Stimulated activated naive CD8-positive, alpha-beta T cell treated with anti-CD3 and anti-CD28 coated beads, Interleukin-15, Interleukin-2, amounts not matched to agents 100 ng/mL and 50 ng/mL, for 24 hours (primary cell): ENCODE measurements around the gene FAM227A.
"Not testable (repeated sequence)": the region's sequence is repeated elsewhere in the genome, so short reads cannot be mapped to it uniquely, and the experiment has no call there.

Experiments used
- H3K27ac Mint-ChIP-seq: one replicate; pipeline ENCODE4 v1.8.0; 2021; ENCODE audit warnings: mild to moderate bottlenecking, mixed read lengths
- H3K27me3 Mint-ChIP-seq: one replicate; pipeline ENCODE4 v1.8.0; 2021; ENCODE audit warnings: mixed read lengths
- H3K36me3 Mint-ChIP-seq: one replicate; pipeline ENCODE4 v1.8.0; 2021; ENCODE audit warnings: low read depth, mixed read lengths
- H3K4me1 Mint-ChIP-seq: one replicate; pipeline ENCODE4 v1.8.0; 2021; ENCODE audit warnings: low read depth, mixed read lengths
- H3K4me3 Mint-ChIP-seq: one replicate; pipeline ENCODE4 v1.8.0; 2021; ENCODE audit warnings: mild to moderate bottlenecking, mixed read lengths
- H3K9me3 Mint-ChIP-seq: one replicate; pipeline ENCODE4 v1.8.0; 2021; ENCODE audit warnings: mixed read lengths

FAM227A gene

GRCh38 chr22:38638728-38639127 is 17.5 kb downstream of the FAM227A start:
- no peaks in the 10 kb centered on the region for H3K9me3 Mint-ChIP-seq
- no peaks in the 10 kb centered on the region for H3K36me3 Mint-ChIP-seq
- no peaks in the 10 kb centered on the region for H3K27me3 Mint-ChIP-seq
- H3K4me3 Mint-ChIP-seq, result no peak overlapping the region
- no peaks in the 10 kb centered on the region for H3K4me1 Mint-ChIP-seq
- H3K27ac Mint-ChIP-seq, result no peak overlapping the region

- Mint-ChIP-seq H3K36me3 (no peaks in the 10 kb centered on the region), H3K4me1 (no peaks in the 10 kb centered on the region), H3K4me3 (no peak overlapping the region), H3K27me3 (no peaks in the 10 kb centered on the region), H3K9me3 (no peaks in the 10 kb centered on the region), H3K27ac (no peak overlapping the region)
These were observed 18.0 kb downstream of the FAM227A start for GRCh38 chr22:38638216-38638615.

GRCh38 chr22:38632528-38632927 is 23.7 kb downstream of the FAM227A start:
- Mint-ChIP-seq H3K27ac (no peak overlapping the region), H3K27me3 (no peaks in the 10 kb centered on the region), H3K9me3 (no peaks in the 10 kb centered on the region), H3K36me3 (no peaks in the 10 kb centered on the region), H3K4me3 (no peak overlapping the region), H3K4me1 (peaks cover 11% of the 10 kb centered on the region)

GRCh38 chr22:38631724-38632123 is 24.5 kb downstream of the FAM227A start:
- H3K36me3 Mint-ChIP-seq, result no peaks in the 10 kb centered on the region
- H3K4me3 Mint-ChIP-seq, result no peak overlapping the region
- peaks cover 11% of the 10 kb centered on the region for H3K4me1 Mint-ChIP-seq
- no peaks in the 10 kb centered on the region for H3K27me3 Mint-ChIP-seq
- H3K27ac Mint-ChIP-seq, result no peak overlapping the region
- H3K9me3 Mint-ChIP-seq, result no peaks in the 10 kb centered on the region

- Mint-ChIP-seq H3K4me1 (peaks cover 11% of the 10 kb centered on the region), H3K9me3 (no peaks in the 10 kb centered on the region), H3K27me3 (no peaks in the 10 kb centered on the region), H3K4me3 (no peak overlapping the region), H3K27ac (no peak overlapping the region), H3K36me3 (no peaks in the 10 kb centered on the region)
These were observed 27.1 kb downstream of the FAM227A start for GRCh38 chr22:38629108-38629507.

GRCh38 chr22:38628444-38628843 is 27.7 kb downstream of the FAM227A start:
- H3K27ac Mint-ChIP-seq, result no peak overlapping the region
- no peaks in the 10 kb centered on the region for H3K36me3 Mint-ChIP-seq
- no peaks in the 10 kb centered on the region for H3K27me3 Mint-ChIP-seq
- H3K4me3 Mint-ChIP-seq, result no peak overlapping the region
- peaks cover 11% of the 10 kb centered on the region for H3K4me1 Mint-ChIP-seq
- H3K9me3 Mint-ChIP-seq, result no peaks in the 10 kb centered on the region

- Mint-ChIP-seq H3K9me3 (no peaks in the 10 kb centered on the region), H3K36me3 (peaks cover 2% of the 10 kb centered on the region), H3K27me3 (no peaks in the 10 kb centered on the region), H3K4me3 (no peak overlapping the region), H3K27ac (no peak overlapping the region), H3K4me1 (no peaks in the 10 kb centered on the region)
These were observed 32.8 kb downstream of the FAM227A start for GRCh38 chr22:38623351-38623750.

GRCh38 chr22:38618682-38619081 is 37.5 kb downstream of the FAM227A start:
- H3K9me3 Mint-ChIP-seq, result no peaks in the 10 kb centered on the region
- peaks cover 4% of the 10 kb centered on the region for H3K27me3 Mint-ChIP-seq
- peaks cover 3% of the 10 kb centered on the region for H3K36me3 Mint-ChIP-seq
- no peak overlapping the region for H3K4me3 Mint-ChIP-seq
- no peaks in the 10 kb centered on the region for H3K4me1 Mint-ChIP-seq
- no peak overlapping the region for H3K27ac Mint-ChIP-seq

- Mint-ChIP-seq H3K4me3 (no peak overlapping the region), H3K27ac (no peak overlapping the region), H3K9me3 (no peaks in the 10 kb centered on the region), H3K27me3 (peaks cover 4% of the 10 kb centered on the region), H3K4me1 (no peaks in the 10 kb centered on the region), H3K36me3 (peaks cover 3% of the 10 kb centered on the region)
These were observed 37.9 kb downstream of the FAM227A start for GRCh38 chr22:38618258-38618657.

GRCh38 chr22:38615064-38615405 is 41.2 kb downstream of the FAM227A start:
- H3K4me1 Mint-ChIP-seq, result not testable (repeated sequence)

GRCh38 chr22:38614332-38615063 is 41.7 kb downstream of the FAM227A start:
- no peaks in the 10 kb centered on the region for H3K4me1 Mint-ChIP-seq
- peaks cover 4% of the 10 kb centered on the region for H3K27me3 Mint-ChIP-seq
- H3K9me3 Mint-ChIP-seq, result no peaks in the 10 kb centered on the region
- H3K27ac Mint-ChIP-seq, result no peak overlapping the region
- H3K36me3 Mint-ChIP-seq, result peaks cover 3% of the 10 kb centered on the region
- no peak overlapping the region for H3K4me3 Mint-ChIP-seq

More at GRCh38 chr22:38615064-38615405, 41.2 kb downstream of the FAM227A start:
- H3K27ac Mint-ChIP-seq, H3K27me3 Mint-ChIP-seq, H3K9me3 Mint-ChIP-seq, H3K4me3 Mint-ChIP-seq, H3K36me3 Mint-ChIP-seq: not testable (repeated sequence)

GRCh38 chr22:38613588-38613987 is 42.6 kb downstream of the FAM227A start:
- no peaks in the 10 kb centered on the region for H3K4me1 Mint-ChIP-seq
- H3K9me3 Mint-ChIP-seq, result no peaks in the 10 kb centered on the region
- H3K27ac Mint-ChIP-seq, result no peak overlapping the region
- no peak overlapping the region for H3K4me3 Mint-ChIP-seq
- peaks cover 3% of the 10 kb centered on the region for H3K36me3 Mint-ChIP-seq
- peaks cover 4% of the 10 kb centered on the region for H3K27me3 Mint-ChIP-seq

- Mint-ChIP-seq H3K9me3 (no peaks in the 10 kb centered on the region), H3K4me1 (no peaks in the 10 kb centered on the region), H3K36me3 (no peaks in the 10 kb centered on the region), H3K27ac (no peak overlapping the region), H3K4me3 (no peak overlapping the region), H3K27me3 (peaks cover 4% of the 10 kb centered on the region)
These were observed 43.8 kb downstream of the FAM227A start for GRCh38 chr22:38612217-38613006.

GRCh38 chr22:38611559-38611958 is 44.6 kb downstream of the FAM227A start:
- no peaks in the 10 kb centered on the region for H3K36me3 Mint-ChIP-seq
- H3K9me3 Mint-ChIP-seq, result no peaks in the 10 kb centered on the region
- H3K4me3 Mint-ChIP-seq, result no peak overlapping the region
- peaks cover 4% of the 10 kb centered on the region for H3K27me3 Mint-ChIP-seq
- no peaks in the 10 kb centered on the region for H3K4me1 Mint-ChIP-seq
- no peak overlapping the region for H3K27ac Mint-ChIP-seq

GRCh38 chr22:38610234-38610633 is 46.0 kb downstream of the FAM227A start:
- H3K36me3 Mint-ChIP-seq, result no peaks in the 10 kb centered on the region
- no peaks in the 10 kb centered on the region for H3K4me1 Mint-ChIP-seq
- no peaks in the 10 kb centered on the region for H3K27me3 Mint-ChIP-seq
- no peaks in the 10 kb centered on the region for H3K9me3 Mint-ChIP-seq
- no peak overlapping the region for H3K4me3 Mint-ChIP-seq
- no peak overlapping the region for H3K27ac Mint-ChIP-seq
